ENCODE results near the gene TTC29.
"Not testable (repeated sequence)": the region's sequence is repeated elsewhere in the genome, so short reads cannot be mapped to it uniquely, and the experiment has no call there.

Gene TTC29

DNA sequence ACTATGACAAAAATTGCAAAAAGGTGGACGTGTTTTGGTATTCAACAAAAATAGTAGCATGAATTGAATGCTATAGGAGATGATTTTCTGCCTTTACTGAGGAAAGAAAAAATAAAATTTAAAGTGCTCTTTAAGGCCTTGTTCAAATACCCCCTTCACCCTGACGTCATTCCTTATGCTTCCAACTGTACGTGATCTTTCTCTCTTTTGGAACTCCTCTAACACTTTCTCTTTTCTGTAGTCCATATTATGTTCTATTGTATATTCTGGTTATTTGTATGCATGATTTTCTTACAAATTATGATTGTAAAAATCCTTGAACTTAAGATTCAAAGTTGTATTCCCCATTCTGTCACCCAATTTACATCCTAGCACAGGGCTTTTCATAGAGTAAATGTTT is 206.5 kb downstream of the TTC29 start:
- H3K27ac ChIP-seq = no peak overlapping the region
- TF ChIP-seq, protein P1, sequence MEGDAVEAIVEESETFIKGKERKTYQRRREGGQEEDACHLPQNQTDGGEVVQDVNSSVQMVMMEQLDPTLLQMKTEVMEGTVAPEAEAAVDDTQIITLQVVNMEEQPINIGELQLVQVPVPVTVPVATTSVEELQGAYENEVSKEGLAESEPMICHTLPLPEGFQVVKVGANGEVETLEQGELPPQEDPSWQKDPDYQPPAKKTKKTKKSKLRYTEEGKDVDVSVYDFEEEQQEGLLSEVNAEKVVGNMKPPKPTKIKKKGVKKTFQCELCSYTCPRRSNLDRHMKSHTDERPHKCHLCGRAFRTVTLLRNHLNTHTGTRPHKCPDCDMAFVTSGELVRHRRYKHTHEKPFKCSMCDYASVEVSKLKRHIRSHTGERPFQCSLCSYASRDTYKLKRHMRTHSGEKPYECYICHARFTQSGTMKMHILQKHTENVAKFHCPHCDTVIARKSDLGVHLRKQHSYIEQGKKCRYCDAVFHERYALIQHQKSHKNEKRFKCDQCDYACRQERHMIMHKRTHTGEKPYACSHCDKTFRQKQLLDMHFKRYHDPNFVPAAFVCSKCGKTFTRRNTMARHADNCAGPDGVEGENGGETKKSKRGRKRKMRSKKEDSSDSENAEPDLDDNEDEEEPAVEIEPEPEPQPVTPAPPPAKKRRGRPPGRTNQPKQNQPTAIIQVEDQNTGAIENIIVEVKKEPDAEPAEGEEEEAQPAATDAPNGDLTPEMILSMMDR (conservative IDR thresholded peaks at IDR 0.05) = no peak

DNA sequence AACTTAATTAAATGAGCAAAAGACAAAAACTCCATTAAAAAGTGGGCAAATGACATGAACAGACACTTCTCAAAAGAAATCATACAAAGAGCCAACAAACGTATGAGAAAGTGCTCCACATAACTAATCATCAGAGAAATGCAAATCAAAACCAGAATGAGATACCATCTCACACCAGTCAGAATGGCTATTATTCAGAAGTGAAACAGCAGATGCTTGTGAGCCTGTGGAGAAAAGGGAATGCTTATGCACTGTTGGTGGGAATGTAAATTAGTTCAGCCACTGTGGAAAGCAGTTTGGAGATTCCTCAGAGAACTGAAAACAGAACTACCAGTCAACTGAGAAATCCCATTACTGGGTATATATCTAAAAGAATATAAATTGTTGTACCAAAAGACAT is 222.1 kb downstream of the TTC29 start:
- not testable (repeated sequence) for H3K27ac ChIP-seq

DNA sequence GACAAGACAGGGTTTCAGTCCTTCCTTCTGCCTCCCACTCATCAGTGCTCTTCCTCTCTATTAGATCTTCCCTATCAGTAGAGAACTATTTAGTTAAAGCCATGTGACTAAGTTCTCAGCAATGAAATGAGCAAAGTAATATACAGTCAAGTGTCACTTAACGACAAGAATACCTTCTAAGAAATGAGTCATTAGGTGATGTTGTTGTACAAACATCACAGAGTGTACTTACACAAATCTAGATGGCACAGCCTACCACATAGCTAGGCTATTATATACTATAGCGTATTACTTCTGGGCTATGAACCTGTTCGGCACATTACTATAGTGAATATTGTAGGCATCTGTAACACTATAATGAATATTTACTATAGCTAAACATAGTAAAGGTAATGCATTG is 235.7 kb downstream of the TTC29 start:
- TF ChIP-seq, protein P1 (conservative IDR thresholded peaks at IDR 0.05) = no peak
- H3K27ac ChIP-seq = no peak overlapping the region

DNA sequence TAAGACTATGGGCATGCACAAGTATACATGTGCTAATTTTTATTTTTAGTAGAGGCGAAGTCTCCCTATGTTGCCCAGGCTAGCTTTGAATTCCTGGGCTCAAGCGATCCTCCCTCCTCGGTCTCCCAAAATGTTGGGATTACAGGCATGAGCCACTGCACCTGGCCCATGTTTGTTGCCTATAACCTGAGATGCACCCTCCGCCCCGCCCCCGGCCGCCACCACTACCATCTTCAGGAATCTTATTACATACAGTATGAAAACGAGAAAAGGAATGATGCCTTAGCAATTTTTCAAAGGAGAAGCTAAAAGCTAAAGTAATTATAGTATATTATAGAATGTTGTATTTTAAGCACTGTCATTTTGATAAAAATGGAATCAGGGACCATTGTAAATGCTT is 245.8 kb downstream of the TTC29 start:
- TF ChIP-seq, protein P1 (conservative IDR thresholded peaks at IDR 0.05) = no peak
- no peak overlapping the region for H3K27ac ChIP-seq

DNA sequence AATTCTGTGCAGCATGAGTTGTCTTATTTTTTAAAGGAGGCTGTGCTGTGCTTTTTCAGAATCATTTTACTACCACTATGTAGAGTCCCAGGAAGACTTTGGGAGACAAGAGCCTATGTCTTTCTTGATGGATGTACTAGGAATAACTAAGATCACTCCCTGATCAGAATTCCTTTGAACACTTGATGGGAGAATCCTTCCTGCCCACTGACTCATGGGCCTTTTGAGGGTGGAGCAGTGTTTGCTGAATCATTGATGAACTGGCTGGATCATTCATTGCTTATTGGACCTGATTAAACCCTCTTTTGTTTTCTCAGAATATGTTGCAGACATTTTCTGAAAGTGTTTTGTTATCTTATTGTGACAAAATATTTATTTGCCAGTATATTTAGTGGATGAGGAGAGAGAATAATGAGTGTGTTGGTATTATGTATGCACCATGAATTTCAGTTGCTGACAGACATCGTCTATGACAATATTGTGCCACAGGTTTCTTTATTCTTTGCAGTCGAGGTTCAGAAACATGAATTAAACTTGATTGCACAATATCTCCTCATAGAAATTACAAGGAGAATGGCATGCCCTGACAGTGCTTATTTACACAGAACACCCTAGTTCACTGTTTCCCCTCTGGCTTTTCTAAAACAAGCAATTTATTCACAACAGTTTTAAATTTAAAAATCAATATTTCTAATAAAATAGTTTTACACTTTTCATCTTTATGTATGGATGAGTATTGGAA is 270.7 kb downstream of the TTC29 start:
- H3K27ac ChIP-seq = no peak overlapping the region
- TF ChIP-seq, protein P1 (conservative IDR thresholded peaks at IDR 0.05) = no peak

DNA sequence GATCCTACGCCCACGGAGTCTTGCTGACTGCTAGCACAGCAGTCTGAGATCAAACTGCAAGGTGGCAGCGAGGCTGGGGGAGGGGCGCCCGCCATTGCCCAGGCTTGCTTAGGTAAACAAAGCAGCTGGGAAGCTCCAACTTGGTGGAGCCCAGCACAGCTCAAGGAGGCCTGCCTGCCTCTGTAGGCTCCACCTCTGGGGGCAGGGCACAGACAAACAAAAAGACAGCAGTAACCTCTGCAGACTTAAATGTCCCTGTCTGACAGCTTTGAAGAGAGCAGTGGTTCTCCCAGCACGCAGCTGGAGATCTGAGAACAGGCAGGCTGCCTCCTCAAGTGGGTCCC is 281.7 kb downstream of the TTC29 start:
- not testable (repeated sequence) for H3K27ac ChIP-seq

DNA sequence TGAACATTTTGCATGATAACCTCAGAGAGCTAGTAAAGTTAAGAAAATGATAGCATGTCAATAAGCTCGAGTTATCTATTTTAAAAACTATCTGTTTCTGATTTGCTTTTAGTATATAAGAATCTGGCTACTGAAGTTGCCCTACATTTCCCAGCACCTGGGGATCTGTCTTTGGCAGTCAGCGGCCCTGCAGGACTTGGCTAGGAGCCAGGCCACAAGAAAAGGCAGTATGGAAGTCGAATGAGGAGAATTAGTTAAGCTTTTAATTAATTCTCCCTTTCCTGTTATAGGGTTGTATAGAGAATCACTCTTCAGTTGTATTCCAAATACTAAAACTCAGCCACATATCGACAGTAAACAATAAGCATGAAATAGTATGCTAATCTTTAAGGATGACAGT is 284.3 kb downstream of the TTC29 start:
- TF ChIP-seq, protein P1 (conservative IDR thresholded peaks at IDR 0.05) = no peak
- no peak overlapping the region for H3K27ac ChIP-seq

Data from VCaP (cell line).